Effector CD8-positive, alpha-beta T cell (primary cell): ENCODE results near the gene APOBEC3B.
"Not testable (repeated sequence)": the region's sequence is repeated elsewhere in the genome, so short reads cannot be mapped to it uniquely, and the experiment has no call there.

Experiments
- DNase-seq: peaks from one replicate; lab custom pipeline; 2025; lab: John Stamatoyannopoulos, UW

Gene APOBEC3B

DNA sequence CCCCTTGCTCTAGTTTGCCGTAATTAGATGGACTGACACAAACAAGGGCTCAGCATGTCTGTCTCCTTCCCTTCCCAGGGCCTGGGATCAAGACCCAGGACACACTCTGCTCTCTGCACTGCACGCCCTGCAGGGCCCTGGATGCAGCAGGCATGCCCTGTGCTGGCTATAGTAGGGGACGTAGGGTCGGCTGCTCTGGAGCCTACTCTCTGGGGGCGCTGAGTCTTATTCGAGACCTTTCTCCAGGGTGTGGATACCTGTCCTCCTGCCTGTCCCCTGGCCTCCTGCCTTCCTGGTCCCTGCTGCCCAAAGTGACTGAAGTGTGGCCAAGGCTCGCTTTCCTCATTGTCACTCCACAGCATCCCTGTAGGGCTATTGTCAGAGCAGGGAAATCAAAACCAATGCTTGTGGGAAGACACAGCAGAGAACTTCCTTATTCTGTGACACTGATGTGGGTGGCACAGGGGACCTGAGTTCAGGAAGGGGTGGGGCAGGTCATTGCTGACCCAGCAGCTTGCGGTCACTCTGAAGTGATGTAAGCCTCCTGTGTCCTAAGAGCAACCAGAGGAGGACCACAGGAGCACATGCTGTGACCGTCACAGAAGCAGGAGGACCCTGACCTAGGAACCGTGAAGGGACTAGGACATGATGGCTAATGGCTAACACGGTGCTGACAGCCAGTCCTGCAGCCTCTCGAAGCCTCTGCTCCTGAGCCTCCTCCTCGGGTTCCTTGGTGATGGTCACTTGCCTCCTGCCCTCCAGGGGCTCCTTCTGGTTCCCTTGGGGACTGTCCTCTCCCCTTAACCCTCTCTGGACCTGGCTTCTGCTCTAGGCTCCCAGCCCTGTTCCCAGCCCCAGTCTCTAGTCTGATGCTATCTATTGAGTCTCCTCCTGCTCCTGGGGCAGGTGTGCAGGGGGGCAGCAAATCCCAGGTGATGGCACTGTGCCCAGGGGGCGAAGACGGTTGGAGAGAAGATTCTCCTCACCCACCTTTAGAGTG lies 14.4 kb upstream of the APOBEC3B start:
- DNase-seq: no peak

GRCh38 chr22:38968801-38969200 lies 13.3 kb upstream of the APOBEC3B start:
- DNase-seq: no peak

- no peak for DNase-seq
Observed at GRCh38 chr22:38970551-38970950, 11.6 kb upstream of the APOBEC3B start.

DNA sequence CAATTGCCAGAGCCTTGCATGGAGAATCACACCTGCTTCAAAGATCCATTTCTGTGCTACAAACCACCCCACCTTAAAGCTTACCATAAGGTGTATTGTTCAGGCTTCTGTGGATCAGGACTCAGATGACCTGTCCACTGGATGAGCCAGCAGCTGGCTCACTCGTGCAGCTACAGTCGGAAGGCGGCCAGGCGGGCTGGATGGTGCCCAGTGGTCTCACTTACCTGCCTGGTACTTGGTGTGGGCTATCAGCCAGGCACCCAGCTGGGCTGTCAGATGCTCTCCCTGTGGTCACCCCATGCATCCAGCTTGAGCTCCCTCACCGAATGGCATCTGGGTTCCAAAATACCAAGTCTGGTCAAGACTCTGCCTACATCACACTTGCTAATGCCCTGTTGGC lies 10.9 kb upstream of the APOBEC3B start:
- no peak for DNase-seq

DNA sequence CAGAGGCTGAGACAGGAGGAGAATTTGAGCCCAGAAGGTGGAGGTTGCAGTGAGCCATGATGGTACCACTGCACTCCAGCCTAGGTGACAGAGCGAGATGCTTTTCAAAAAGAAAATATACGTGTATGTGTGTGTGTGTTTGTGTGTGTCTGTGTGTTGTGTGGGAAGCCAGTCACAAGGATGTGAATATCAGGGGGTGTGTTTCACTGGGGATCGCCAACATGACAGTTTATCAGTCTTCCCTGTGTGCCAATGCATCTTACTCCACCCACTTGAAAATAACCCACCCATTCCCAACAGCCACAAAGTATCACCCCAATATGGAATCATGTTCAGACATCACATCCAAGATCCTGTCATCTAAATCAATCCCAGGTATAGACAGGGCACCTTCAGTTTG lies 10.4 kb upstream of the APOBEC3B start:
- no peak for DNase-seq

DNA sequence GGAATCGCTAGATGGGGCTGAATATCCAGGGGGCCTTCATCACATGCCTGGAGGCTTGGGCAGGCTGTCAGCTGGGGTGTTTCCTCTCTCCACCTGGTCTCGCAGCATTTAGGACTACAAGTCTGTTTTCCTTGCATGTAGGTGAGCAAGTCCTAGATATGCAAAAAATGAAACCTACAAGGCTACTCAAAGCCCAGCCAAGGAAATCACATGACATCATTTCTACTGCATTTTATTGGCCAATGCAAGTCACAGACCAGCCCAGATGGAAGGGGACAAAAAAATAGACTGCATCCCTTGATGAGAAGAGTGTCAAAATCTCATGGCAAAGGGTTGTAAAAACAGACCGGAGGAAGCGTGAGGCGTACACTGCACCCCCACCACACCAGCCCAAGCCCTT lies 9.6 kb upstream of the APOBEC3B start:
- DNase-seq: no peak

DNA sequence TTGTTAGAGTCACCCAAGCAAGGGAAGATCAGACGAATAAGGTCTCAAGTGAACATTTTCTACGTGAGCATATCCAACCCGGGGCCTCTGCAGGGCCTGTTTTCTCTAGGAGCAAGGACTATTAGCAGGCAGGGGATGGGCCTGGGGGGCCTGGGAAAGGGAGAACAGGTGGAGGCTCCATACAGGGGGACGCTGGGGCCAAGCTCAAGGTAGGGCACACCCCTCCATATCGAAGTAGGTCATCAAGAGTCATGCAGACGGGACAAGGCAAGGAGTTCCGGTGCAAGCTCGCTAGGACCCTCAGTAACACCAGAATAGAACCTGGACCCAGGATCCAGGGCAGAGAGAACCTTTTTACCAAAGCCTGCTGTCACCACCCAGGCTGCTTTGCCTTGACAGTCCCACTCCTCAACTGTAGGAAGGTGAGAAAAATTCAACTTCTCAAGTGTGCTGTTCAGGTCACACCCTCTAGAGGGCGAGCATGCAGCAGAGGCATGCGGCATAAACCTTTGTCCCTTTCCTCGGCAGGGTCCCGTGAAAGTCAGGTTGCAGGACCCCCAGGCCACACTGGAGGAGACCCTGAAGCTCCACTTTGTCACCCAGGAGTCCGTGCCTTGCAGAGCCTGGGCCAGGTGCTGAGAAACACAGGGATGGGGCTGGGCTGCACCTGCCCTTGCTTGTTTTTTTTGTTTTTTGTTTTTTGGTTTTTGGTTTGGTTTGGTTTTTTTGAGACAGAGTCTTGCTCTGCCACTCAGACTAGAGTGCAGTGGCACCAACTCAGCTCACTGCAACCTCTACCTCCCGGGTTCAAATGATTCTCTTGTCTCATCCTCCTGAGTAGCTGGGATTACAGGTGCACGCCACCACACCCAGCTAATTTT lies 8.6 kb upstream of the APOBEC3B start:
- no peak for DNase-seq

DNA sequence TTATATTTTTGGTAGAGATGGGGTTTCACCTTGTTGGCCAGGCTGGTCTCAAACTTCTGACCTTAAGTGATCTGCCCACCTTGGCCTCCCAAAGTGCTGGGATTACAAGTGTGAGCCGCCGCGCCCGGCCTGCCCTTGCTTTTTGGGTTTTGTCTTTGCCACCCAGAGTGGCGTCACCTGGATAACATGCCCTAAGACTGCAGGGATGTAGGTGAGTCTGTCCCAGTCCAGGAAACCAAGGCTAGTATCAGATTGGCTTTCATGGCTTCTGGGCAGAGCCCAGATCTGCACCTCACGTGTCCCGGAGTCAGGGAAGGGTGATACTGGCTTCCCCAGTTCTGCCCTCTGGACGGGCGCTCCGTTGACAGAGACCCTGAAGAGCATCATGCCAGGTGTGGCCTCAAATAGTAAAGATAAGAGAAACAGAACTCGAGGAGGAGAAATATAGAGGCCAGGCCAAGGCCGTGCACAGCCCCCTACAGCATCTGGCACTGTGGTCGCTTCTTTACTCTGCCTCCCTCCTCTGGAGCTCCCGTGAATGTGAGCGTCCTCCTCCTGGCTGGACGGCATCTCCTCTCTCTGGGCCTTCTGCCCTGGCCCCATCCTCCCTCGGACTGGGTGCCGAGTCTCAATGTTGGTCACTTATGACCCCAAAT lies 7.8 kb upstream of the APOBEC3B start:
- DNase-seq: no peak

DNA sequence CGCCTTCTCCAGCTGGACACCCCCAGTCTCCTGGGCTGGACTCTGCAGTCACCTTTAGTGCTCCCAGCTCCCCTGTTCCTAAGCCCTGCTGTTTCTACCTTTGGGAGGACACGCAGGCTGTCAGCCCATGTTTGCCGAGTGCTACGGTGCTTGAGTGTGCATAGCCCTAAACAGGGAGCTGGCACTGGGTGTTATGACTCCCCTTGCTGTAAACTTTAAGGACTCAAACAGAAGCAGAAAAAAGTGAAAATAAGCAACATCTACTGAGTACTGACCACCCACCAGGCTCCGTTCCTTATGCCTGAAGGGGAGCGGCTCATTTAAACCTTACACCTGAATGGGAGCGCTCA lies 7.3 kb upstream of the APOBEC3B start:
- no peak for DNase-seq

DNA sequence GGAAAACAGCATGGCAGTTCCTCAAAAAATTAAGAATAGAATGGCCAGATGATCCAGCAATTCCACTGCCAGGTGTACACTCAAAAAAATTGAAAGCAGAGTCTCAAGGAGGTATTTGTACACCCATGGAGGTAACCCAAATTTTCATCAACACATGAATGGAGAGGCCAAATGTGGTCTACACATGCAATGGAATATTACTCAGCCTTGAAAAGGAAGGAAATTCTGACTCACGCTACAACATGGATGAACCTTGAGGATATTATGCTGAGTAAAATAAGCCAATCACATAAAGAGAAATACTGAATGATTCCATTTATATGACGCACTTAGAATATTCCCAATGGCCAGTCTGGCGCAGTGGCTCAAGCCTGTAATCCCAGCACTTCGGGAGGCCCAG lies 4.9 kb upstream of the APOBEC3B start:
- DNase-seq: not testable (repeated sequence)

DNA sequence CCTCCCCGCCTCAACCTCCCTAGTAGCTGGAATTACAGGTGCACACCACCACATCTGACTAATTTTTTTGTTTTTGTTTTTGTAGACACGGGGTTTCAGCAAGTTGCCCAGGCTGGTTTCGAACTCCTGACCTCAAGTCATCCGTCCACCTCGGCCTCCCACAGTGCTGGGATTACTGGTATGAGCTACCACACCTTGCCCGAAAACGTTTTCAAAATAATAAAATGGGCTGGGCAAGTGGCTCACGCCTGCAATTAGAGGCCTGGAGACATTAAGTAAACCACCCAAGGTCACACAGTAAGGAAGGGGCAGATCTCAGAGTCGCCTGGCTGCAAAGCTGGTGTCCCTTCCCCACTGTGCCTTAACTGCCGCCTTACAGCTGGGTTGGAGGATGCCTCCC lies 1.6 kb upstream of the APOBEC3B start:
- not testable (repeated sequence) for DNase-seq

DNA sequence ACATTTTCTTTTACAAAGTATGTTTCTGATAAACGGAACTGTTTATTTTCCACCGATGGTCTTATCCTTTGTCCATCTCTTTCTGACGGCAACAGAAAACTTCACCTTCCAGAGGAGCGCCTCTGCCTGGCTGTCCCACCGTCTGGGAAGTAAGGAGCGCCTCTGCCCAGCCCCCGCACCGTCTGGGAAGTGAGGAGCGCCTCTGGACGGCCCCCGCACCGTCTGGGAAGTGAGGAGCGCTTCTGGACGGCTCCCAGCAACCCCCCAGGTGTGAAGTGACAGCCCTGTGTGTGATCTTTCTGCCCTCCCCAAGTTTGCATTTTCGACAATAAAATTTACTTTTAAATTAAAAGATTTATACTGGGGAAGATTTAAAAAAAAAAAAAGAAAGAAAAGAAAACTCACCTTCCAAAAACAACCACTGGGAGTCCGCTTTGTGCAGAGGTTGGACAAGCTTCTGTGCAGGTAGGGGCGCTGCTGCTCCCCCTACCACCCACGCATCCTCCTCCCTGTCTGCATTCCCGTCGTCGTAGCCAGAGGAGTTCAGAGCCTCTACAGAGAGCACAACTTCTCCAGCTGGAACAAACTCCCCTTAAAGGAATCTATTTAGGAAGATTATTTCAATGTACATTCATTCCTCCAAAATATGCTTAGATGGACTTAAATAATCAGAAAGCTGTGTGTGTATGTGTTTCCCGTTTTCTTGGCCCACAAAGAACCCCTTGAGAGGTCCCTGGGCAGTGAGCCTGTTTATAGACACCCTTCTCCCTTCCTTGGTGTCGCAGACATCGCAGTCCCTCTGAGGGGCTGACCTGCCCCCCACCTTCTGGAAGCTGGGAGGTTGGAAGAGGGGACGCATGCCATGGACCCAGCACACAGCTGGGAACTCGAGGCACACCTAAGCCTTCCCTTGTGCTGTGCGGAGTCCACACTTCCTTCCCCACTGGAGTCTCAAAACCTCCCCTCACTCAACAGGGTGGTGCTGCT lies 849 bp upstream of the APOBEC3B start:
- no peak for DNase-seq

DNA sequence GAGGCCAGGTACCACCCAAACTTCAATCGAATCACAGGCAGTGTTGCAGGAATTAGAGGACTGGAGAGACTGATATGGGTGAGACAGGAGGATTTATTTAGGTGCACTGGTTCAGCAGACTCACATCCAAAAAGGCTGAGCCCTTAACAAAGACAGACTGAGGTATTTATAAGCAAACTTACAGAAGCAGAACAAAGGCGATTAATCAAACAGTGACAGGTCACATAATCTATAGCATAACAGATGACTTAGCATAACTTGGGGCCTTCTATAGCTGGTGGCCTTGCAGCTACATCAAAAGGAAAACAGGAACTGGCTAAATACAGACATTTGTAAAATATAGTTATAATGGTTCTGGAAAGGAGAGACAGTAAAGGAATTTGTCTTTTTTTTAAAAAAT lies 2.1 kb downstream of the APOBEC3B start:
- DNase-seq: no peak

DNA sequence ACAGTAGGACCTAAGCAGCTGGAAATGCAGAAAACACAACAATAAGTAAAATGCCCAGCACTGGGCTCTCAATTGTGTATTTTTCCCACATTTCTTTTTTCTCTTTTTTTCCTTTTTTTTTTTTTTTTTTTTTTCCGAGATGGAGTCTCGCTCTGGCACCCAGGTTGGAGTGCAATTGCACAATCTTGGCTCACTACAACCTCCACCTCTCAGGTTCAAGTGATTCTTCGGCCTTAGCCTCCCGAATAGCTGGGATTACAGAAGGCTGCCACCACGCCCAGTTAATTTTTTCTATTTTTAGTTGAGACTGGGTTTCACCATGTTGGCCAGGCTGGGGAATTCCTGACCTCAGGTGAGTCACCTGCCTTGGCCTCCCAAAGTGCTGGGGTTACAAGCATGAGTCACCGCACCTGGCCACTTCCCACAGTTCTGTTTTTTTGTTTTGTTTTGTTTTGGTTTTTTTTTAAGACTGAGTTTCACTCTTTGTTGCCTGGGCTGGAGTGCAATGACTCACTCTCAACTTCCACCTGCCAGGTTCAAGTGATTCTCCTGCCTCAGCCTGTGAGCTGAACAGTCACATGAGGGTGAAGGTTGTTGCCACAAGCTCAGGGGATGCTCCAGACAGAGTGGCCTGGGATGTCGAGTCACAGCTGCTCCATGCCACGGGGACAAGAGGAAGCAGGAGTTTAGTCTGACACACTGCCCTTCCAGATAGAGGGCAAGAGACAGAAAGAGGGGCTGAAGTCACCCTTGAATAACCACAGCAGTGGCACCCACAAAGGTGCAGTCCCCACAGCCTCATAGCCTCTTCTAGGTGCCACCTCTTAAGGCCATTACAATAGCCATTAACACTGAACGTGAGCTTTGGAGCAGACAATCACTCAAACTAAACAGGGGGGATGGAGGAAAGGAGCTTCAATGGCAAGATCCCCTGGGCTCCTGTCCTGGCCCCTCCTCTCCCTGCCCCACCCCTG lies 2.9 kb downstream of the APOBEC3B start:
- DNase-seq: not testable (repeated sequence)

DNA sequence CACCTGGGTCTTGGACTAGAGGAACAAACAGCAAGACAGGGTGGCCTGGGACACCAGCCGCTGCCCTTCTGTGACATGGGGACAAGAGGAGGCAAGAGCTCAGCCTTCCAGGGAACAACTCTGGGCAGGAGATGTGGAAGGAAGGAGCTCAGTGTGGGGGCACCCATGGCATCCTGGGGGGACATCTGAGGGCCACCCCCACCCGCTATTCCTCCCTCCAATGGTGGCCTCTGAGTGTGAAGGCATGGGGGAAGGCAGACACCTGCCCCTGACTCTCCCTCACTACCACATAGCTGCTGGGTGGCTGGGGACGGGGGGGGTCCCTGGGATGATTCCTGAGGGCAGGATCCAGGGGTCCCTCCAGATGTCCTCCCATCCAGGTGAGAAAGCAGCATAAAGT lies 4.5 kb downstream of the APOBEC3B start:
- DNase-seq: no peak

DNA sequence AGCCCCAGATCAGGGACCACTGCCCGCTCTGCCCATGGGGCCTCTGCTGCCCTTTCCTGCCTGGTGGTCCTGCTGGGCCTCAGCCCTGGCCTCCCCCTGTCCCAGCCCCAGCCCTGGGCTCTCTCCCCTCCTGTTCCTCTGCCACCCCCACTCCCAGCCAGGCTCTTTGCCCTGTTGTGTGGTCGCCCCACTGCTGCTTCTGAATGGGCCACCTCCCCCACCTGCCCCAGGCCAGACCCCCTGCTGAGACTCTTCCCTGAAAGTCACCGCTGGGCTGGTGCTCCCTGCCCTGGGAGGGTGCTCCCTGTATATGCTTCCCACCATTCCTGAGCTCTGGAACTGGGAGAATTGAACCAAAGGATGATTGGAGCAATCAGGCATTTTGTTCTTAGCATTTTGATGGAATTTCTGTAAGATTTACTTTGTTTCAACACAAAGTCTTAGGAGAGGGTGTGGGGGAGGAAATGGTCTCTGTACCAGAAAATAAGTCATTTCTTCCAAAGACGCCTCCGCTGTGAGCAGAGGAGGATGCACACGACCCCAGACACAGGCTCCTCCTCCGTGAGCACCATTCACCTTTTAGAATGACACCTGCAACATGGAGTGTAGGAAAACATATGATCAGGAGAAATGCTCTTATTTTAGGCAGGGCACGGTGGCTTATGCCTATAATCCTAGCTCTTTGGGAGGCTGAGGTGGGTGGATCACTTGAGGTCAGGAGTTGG lies 5.2 kb downstream of the APOBEC3B start:
- DNase-seq: no peak

GRCh38 chr22:38989466-38989865 lies 7.3 kb downstream of the APOBEC3B start:
- no peak for DNase-seq

DNA sequence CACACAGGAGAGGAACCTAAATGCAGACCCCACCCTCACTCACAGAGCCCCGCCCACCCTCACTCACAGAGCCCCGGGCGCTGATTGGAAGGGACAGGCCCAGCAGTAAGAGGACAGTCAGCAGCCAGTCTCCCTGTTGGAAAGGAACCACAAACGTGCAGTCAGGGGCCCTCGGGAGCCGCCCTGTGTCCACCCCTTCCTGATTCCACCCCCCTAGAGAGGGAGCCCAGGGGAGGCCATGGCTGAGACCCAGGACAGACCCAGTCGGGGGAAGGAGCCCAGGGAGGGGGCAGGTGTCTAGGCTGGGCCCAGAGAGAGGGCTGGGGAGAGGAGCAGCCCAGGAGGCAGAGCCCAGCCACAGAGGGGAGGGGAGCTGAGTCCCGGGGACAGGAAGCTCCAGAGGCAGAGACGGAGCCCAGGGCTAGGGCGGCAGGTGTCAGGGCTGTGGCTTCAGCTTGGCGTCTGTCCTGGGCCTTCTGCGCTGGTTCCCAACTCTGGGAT lies 10.8 kb downstream of the APOBEC3B start:
- not testable (repeated sequence) for DNase-seq

- no peak for DNase-seq
Observed at GRCh38 chr22:38996105-38996504, 14.0 kb downstream of the APOBEC3B start.
